Mammary epithelial cell (primary cell): ENCODE measurements around the gene PCDHB7.
"Not testable (repeated sequence)": the region's sequence is repeated elsewhere in the genome, so short reads cannot be mapped to it uniquely, and the experiment has no call there.

ENCODE experiments used
- EZH2 ChIP-seq: IDR thresholded peaks from 2 replicates; pipeline ENCODE4 v1.6.1; 2012; ENCODE audit warnings: low read length, inconsistent platforms, borderline replicate concordance
- TF ChIP-seq, protein P1 (sequence below), 2 donors: IDR thresholded peaks in 1 of 2; conservative IDR thresholded peaks in 1 of 2; 2 replicates each; pipeline ENCODE4 v1.5.1; 2011 to 2012; ENCODE audit warnings: inconsistent platforms in 2 of 2, low read length in 2 of 2, mild to moderate bottlenecking in 2 of 2, control low read depth in 1 of 2, low read depth in 1 of 2; ENCODE audit not compliant: insufficient read depth in 1 of 2; ENCODE audit errors: extremely low read depth in 1 of 2

- TF ChIP-seq, protein P1, sequence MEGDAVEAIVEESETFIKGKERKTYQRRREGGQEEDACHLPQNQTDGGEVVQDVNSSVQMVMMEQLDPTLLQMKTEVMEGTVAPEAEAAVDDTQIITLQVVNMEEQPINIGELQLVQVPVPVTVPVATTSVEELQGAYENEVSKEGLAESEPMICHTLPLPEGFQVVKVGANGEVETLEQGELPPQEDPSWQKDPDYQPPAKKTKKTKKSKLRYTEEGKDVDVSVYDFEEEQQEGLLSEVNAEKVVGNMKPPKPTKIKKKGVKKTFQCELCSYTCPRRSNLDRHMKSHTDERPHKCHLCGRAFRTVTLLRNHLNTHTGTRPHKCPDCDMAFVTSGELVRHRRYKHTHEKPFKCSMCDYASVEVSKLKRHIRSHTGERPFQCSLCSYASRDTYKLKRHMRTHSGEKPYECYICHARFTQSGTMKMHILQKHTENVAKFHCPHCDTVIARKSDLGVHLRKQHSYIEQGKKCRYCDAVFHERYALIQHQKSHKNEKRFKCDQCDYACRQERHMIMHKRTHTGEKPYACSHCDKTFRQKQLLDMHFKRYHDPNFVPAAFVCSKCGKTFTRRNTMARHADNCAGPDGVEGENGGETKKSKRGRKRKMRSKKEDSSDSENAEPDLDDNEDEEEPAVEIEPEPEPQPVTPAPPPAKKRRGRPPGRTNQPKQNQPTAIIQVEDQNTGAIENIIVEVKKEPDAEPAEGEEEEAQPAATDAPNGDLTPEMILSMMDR (conservative IDR thresholded peaks at IDR 0.05 in 1 of 2, IDR thresholded peaks at IDR 0.05 in 1 of 2; ENCODE audit: extremely low read depth in 1 of 2, insufficient read depth in 1 of 2, low read depth in 1 of 2, low read length in 2 of 2) = not testable (repeated sequence)
- TF ChIP-seq EZH2 = not testable (repeated sequence)
Measured at GRCh38 chr5:141157901-141158300, 14.5 kb upstream of the PCDHB7 start.
